ENCODE measurements around the gene NR2F2.

Gene NR2F2

GRCh38 chr15:96358001-96358801 lies 27.7 kb downstream of the NR2F2 start:
- TF ChIP-seq CTCF (conservative IDR thresholded peaks at IDR 0.05; ENCODE audit: low read length) = no peak
- H3K4me3 ChIP-seq (ENCODE audit: low read length) = peak overlapping the region; percentile 72
- no peak for DNase-seq (ENCODE audit: low read depth)

GRCh38 chr15:96358821-96359615 lies 28.5 kb downstream of the NR2F2 start:
- DNase-seq (ENCODE audit: low read depth) = no peak

GRCh38 chr15:96359616-96360521 lies 29.4 kb downstream of the NR2F2 start:
- TF ChIP-seq CTCF (conservative IDR thresholded peaks at IDR 0.05; ENCODE audit: low read length) = no peak
- DNase-seq (ENCODE audit: low read depth) = no peak
- peak overlapping the region; percentile 60 for H3K4me3 ChIP-seq (ENCODE audit: low read length)

More at GRCh38 chr15:96358821-96359615, 28.5 kb downstream of the NR2F2 start:
- no peak overlapping the region for H3K4me3 ChIP-seq (ENCODE audit: low read length)
- TF ChIP-seq CTCF (conservative IDR thresholded peaks at IDR 0.05; ENCODE audit: low read length) = no peak

GRCh38 chr15:96360581-96361308 lies 30.2 kb downstream of the NR2F2 start:
- no peak for TF ChIP-seq CTCF (conservative IDR thresholded peaks at IDR 0.05; ENCODE audit: low read length)
- no peak for DNase-seq (ENCODE audit: low read depth)
- H3K4me3 ChIP-seq (ENCODE audit: low read length) = peak overlapping the region; percentile 60

GRCh38 chr15:96361309-96362010 lies 31.0 kb downstream of the NR2F2 start:
- DNase-seq (ENCODE audit: low read depth) = no peak
- TF ChIP-seq CTCF (conservative IDR thresholded peaks at IDR 0.05; ENCODE audit: low read length) = no peak
- no peak overlapping the region for H3K4me3 ChIP-seq (ENCODE audit: low read length)
